Activated CD4-positive, alpha-beta T cell treated with anti-CD3 and anti-CD28 coated beads, Interleukin-2, amount 50 U/mL, for 1 hour (primary cell): ENCODE measurements around the gene BBX.

ENCODE experiments used
- DNase-seq: peaks from one replicate; pipeline ENCODE4 v3.0.0-alpha.2; 2020

BBX gene

GRCh38 chr3:107756649-107757048, 233.9 kb downstream of the BBX start:
- no peak for DNase-seq

DNA sequence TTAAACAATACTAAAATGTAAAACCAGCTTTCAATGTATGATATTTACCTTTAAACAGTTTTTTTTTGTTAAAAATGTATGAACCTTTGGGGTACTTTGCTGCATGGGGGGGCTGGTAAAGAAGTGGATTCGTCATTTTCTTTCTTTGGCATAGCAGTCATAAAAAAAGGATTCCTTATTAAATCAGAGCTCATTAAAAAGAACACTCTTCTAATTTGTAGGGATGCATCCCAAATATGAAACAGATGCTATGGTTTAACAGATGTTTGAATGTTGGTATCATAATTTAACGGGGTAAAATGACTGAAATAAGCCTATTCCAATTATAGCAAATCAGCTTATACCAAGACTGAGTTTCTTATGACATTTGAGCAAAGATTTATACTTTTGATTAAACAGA, 234.4 kb downstream of the BBX start:
- no peak for DNase-seq

DNA sequence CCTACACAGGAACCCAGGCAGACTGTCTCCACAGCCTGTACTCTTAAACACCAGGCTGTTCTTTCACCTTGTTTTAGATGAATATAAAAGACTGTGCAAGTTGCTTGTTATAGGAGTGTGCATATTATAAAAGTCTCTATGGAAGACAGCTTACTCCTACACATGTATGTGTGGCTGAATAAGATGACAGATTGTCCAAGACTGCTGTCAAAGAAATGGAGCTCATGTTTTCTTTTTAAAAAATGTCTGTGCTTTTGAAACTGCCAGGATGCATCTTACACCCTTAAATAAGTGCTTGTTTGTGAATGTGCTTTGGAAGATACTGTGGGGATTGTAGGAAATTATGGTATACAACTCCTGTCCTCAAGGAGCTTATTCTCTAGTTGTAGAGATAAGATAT, 237.4 kb downstream of the BBX start:
- no peak for DNase-seq

DNA sequence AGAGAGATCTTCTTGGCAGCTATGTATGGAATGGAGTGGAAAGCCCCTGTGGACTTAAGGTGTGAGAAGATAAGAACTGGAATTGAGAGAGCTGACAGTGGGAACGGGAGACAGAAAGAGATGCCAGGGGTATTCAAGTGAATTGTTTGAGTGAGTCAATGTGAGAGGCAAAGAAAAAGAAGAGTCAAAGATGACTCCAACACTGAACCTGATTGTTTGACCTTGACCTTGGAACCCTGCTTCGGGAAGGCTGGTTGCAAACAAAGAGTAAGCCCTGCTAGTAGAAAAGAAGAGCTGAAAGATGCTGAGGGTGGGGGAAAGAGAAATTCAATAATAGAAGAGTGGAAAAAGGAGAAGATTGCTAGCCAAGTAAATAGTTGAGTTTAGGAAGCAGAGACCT, 238.6 kb downstream of the BBX start:
- DNase-seq, result no peak

DNA sequence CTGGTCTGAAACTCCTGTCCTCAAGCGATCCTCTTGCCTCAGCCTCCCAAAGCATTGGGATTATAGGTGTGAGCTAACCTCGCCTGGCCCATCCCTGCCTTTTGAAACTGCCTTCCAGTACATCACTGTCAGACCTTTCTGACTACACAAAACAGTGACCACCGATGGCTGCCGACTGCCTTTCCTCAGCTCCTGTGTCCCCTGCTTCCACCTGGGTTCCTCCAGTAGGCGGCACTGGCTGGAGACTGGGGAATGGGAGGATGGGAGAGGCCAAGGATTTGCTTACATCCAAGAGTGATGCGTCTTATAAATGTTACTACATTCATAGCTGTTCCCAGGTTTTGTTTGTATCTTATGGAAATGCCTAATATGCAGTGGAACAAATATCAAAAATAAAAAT, 242.8 kb downstream of the BBX start:
- DNase-seq, result no peak

DNA sequence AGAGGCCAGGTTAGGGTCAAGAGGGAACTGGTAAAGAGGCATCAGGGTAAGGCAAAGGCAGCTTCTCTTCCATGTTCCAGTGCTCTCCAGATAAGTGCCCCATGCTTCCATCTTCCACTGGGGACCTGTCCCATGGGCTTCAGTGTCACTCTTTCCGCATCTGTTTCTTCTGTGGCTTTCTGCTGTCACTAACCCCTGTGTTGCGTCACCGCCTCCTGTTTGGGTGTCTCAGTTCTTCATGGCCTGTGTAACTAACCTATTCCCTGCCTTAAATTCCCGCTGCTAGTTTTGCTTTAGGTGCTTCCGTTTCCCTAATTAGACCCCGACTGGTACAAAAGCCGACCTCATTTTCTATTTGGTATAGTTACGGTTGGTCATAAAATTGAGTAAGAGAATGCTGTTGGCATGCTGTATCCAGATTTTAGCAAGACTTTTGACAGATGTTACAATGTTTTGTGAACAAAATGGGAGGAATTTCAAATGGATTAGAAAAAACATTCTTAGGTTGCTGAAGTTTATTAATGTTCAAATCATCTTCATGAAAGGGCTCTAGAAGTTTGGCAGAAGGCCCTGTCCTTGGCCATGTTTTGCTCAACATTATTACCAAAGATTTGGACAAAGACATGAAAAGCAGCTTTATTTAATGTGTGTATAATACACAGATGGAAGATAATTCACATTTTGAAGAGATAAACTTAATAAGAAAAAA, 245.3 kb downstream of the BBX start:
- no peak for DNase-seq

DNA sequence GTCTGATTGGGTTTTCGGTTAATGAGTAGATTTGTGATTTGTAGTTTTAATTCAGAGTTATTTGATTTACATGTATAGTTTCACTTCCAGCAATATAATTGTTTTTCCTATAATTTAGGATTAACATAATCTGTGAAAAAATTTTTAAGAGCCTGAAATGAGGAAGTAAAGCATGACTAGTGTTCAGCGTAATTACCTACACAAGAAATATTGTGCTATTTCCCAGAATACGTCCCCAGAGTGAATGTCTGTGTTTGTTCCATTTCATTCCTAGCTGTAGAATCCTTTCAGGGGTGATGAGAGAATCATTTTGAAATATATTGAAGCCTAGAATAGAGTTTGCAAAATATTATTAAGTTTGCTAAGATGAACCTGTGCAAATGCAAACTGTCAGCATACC, 247.1 kb downstream of the BBX start:
- DNase-seq, result no peak

- DNase-seq, result no peak
Measured at GRCh38 chr3:107772016-107772415, 249.3 kb downstream of the BBX start.

- DNase-seq, result no peak
Measured at GRCh38 chr3:107775974-107776373, 253.2 kb downstream of the BBX start.

GRCh38 chr3:107781253-107781652, 258.5 kb downstream of the BBX start:
- no peak for DNase-seq

DNA sequence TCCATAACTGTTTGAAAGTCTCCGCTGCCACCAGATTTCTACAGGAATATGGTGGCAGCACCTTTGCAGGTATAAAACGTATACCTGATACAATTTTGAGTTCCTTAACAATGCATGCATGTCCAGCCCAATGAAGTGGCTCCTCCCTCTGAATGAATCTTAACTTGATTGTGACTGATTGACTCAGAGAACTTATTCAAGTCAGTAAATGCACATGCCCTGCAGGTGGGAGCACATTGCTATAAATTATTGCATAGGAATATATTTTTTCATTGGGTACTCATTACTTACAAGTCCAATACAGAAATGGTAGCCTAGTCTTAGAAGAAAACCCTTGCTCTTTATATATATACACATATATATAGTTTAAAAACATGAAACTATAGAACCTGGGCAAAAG, 259.3 kb downstream of the BBX start:
- DNase-seq, result no peak

- DNase-seq, result no peak
Measured at GRCh38 chr3:107790612-107791011, 267.9 kb downstream of the BBX start.

DNA sequence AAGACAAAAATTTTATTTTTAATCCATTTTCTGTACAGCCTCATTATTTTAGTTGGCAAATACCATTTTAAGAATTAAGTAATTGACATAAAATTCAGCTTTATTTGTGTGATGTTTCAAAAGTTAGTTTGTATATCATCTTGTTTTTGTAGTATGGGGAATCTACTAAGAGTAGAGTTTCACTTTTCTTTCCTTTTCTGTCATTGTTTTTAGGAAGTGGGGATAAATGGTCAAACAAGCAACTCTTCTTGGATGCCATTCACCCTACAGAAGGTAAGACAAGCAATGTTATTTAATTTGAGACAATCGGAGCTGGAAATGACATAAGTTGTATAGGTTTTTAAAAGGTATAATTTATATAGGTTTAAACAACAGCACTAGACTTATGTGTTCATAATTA, 268.3 kb downstream of the BBX start:
- DNase-seq, result no peak

DNA sequence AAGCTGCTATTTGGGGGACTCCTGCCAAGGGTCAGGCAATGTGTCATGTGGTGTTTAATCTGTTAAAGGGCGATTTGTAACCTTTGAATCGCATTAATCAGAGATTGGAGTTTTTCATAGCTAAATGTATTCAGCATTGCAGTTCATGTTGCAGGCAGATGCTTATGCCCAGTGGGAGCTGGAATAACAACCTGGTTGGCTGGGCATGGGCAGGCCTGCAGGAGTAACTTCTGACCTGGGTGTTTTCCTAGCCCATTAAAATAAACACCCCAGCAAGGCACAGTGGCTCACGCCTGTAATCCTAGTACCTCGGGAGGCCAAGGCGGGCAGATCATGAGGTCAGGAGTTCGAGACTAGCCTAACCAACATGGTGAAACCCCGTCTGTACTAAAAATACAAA, 268.7 kb downstream of the BBX start:
- DNase-seq, result no peak

DNA sequence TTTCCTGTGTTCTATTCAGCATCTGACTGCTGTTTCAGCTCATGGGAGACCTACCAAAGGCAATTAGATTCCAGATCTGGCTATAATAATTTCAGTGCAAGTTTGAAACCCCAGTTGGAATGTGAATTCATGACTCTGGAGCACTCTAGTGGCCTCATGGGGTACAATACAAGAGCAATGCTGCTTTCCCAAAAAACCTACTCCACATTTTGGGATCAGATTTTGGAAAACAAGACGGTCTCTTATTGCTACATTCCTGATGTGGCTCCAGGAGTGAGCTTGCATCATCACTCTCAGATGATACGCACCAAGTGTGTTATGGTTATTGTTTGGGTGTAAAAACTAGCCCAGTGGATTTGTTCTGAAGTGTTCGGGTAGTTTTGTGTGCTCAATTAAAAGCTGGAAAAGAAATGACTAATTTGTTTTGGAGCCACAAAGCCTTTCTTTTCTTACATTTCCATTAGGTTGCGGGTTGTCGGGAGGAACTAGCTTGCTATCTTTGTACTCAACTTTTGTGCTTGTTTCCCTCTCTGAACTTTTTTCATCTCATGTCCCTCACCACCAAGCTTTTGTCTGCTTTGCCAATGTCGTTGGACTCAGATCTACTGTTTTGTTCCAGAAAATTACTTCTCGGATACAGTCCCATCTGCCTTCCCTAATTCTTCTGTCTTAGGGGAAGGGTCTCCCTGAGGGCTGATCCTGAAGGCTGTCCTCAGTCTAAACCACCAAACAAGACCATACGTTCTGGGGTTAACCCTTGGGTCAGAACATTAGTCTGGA, 272.1 kb downstream of the BBX start:
- DNase-seq, result no peak

DNA sequence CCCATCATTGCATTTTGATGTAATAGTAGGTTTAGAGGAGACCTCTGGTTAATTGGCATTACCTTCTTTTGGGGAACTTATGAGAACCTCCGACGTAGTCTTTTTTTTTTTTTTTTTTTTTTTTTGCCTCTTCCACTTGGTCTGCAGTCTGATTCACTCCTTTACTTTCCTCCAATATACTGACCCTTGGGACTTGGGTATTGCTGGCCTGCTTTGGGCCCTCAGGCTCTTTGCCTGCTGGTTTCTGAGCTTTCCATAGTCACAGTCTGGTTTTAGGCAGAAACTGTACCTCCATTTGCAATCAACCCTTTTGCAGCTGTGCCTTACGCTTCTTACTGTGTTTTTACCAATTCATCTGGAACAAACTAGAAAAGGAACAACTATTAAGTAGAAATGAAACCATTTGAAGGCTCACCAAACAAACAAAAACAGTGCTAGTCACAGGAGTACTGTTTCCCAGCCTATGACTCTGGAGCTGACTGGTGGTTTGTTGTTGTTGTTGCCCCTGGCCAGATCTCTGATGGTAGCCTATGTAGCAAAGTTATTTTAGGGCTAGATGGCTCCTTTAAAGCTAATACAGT, 272.8 kb downstream of the BBX start:
- no peak for DNase-seq

DNA sequence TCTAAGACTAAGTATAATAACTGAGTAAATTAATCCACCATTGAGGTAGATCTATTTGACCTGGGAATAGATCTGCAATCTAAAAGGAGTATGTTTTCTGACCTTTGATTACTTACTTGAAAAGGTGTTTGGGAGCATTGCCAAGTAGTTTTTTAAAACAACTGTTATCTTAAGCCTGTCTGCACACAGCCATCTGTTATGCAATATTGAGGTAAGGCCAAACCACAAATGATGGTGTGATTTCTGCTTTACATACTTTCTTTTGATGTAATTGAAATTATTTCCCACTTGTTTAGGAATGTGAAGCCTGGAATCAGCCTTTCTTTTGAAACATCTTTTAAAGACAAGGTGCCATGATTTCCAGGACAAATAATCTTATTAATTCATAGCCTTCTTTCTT, 274.0 kb downstream of the BBX start:
- DNase-seq, result no peak

GRCh38 chr3:107797586-107797985, 274.8 kb downstream of the BBX start:
- no peak for DNase-seq

- DNase-seq, result no peak
Measured at GRCh38 chr3:107798381-107798780, 275.6 kb downstream of the BBX start.

DNA sequence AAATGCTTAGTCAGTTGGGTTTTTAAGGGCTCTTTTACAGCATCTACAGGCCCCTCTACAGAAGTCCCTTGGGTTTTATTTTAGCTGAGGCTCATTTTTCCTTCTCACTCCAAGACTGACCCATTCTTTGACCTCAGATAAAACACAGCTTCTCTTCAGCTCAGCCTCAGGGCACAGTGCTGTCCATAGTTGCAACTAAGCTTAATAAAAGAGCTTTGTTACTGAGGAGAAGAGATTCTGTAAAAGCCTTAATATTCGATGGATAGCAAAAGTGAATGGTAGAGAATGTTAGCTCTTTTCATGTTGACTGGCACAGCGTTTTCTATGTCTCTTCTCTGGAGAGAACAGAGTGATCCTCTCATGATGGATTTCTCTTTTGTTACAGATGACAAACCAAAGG, 277.9 kb downstream of the BBX start:
- no peak for DNase-seq

DNA sequence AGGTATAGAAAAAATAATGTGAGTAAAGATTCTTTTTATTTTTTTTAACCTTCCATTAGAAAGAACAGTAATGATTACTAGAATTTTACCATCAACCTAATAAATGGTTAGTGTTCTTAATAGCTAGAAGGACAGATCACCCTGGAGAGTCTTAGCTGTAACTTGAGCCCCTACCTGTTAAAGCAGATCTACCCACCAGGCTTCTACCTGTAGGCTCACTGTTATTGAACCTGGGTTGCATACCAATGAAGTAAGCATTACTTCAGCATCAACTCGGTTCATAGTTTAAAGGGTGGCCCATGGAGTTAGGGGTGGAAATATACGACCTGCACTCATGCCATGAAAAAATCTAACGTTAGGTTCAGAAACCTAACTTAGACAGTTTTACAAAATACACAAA, 280.4 kb downstream of the BBX start:
- DNase-seq, result no peak

GRCh38 chr3:107806021-107806420, 283.3 kb downstream of the BBX start:
- DNase-seq, result no peak

GRCh38 chr3:107806536-107806935, 283.8 kb downstream of the BBX start:
- DNase-seq, result no peak
